CD14-positive monocyte (primary cell): ENCODE measurements around the gene TMEM164. TPM values are rescaled to one million over a fixed set of nuclear protein-coding genes. Genes with fewer than 3 reads are reported as not detected.
A peak's percentile ranks its signal among the peaks of the same experiment; 100 is the strongest.

Experiments used
- DNase-seq, 3 donors: peaks; one replicate each; pipeline ENCODE4 v3.0.0-alpha.2; 2011 to 2022
- H2AFZ ChIP-seq: 2 replicates; pipeline ENCODE4 v1.6.0; 2012; ENCODE audit warnings: mild to moderate bottlenecking, low read depth, low read length, inconsistent platforms; ENCODE audit not compliant: insufficient read depth, poor library complexity, severe bottlenecking
- H3K27ac ChIP-seq, 2 donors: 1 replicate in 1 of 2; 2 replicates in 1 of 2; pipeline ENCODE4 v1.5.1; 2012 to 2013; ENCODE audit warnings: low read length in 2 of 2, control low read depth in 1 of 2, inconsistent platforms in 1 of 2, low read depth in 1 of 2, mild to moderate bottlenecking in 1 of 2
- H3K27me3 ChIP-seq, 2 donors: one replicate each; pipeline versions ENCODE4 v1.6.0 to v1.6.1; 2011 to 2013; ENCODE audit warnings: low read length in 2 of 2; ENCODE audit not compliant: control insufficient read depth in 2 of 2, insufficient read depth in 2 of 2
- H3K36me3 ChIP-seq, 2 donors: replicated peaks in 1 of 2; 1 replicate in 1 of 2; 2 replicates in 1 of 2; pipeline versions ENCODE4 v1.5.1 to v1.6.1; 2012 to 2013; ENCODE audit warnings: low read length in 2 of 2, control low read depth in 1 of 2, inconsistent platforms in 1 of 2, mild to moderate bottlenecking in 1 of 2; ENCODE audit not compliant: insufficient read depth in 2 of 2, control insufficient read depth in 1 of 2
- H3K4me1 ChIP-seq, 2 donors: 1 replicate in 1 of 2; 2 replicates in 1 of 2; pipeline versions ENCODE4 v1.5.1 to v1.6.1; 2012 to 2013; ENCODE audit warnings: low read length in 2 of 2, control low read depth in 1 of 2, inconsistent platforms in 1 of 2, mild to moderate bottlenecking in 1 of 2, moderate library complexity in 1 of 2; ENCODE audit not compliant: insufficient read depth in 2 of 2, control insufficient read depth in 1 of 2
- H3K4me2 ChIP-seq: replicated peaks from 2 replicates; pipeline ENCODE3; 2012; ENCODE audit warnings: low read length, moderate library complexity, mild to moderate bottlenecking; ENCODE audit not compliant: poor library complexity, severe bottlenecking; ENCODE audit errors: extremely low read depth
- H3K4me3 ChIP-seq, 3 experiments: fragments of 200-600 bp in 1 of 3; sonication (generic) in 1 of 3; replicated peaks in 1 of 3; 1 replicate in 2 of 3; 2 replicates in 1 of 3; pipeline ENCODE4 v1.5.1; 2011 to 2013; ENCODE audit warnings: low read length in 3 of 3, mild to moderate bottlenecking in 3 of 3, control low read depth in 2 of 3, low read depth in 2 of 3, inconsistent platforms in 1 of 3, moderate library complexity in 1 of 3
- H3K79me2 ChIP-seq: 2 replicates; pipeline ENCODE4 v1.6.0; 2012; ENCODE audit warnings: mild to moderate bottlenecking, control low read depth, inconsistent platforms, low read length, moderate library complexity; ENCODE audit not compliant: insufficient read depth
- H3K9ac ChIP-seq: 2 replicates; pipeline ENCODE4 v1.6.0; 2017; ENCODE audit warnings: low read length, mild to moderate bottlenecking; ENCODE audit not compliant: insufficient read depth, poor library complexity, severe bottlenecking
- H3K9me3 ChIP-seq, 2 donors: replicated peaks in 1 of 2; 1 replicate in 1 of 2; 2 replicates in 1 of 2; pipeline versions ENCODE4 v1.5.1 to v1.6.1; 2012 to 2013; ENCODE audit warnings: low read length in 2 of 2, control low read depth in 1 of 2; ENCODE audit not compliant: control insufficient read depth in 1 of 2, insufficient read depth in 1 of 2
- H4K20me1 ChIP-seq: 2 replicates; pipeline ENCODE4 v1.6.0; 2012; ENCODE audit warnings: mild to moderate bottlenecking, low read length, control low read depth, moderate library complexity; ENCODE audit not compliant: insufficient read depth
- H3K27ac Mint-ChIP-seq, 7 donors: one replicate each; pipeline ENCODE4 v1.8.0; 2020; ENCODE audit warnings: mild to moderate bottlenecking in 7 of 7, mixed read lengths in 7 of 7, moderate library complexity in 6 of 7, inconsistent platforms in 2 of 7
- H3K27me3 Mint-ChIP-seq, 3 donors: one replicate each; pipeline ENCODE4 v1.8.0; 2021 to 2022; ENCODE audit warnings: low read depth in 3 of 3, mild to moderate bottlenecking in 3 of 3, mixed read lengths in 3 of 3, moderate library complexity in 3 of 3, inconsistent platforms in 1 of 3
- H3K36me3 Mint-ChIP-seq, 2 donors: one replicate each; pipeline ENCODE4 v1.8.0; 2020; ENCODE audit warnings: mixed read lengths in 2 of 2, inconsistent platforms in 1 of 2, mild to moderate bottlenecking in 1 of 2
- H3K4me1 Mint-ChIP-seq: one replicate; pipeline ENCODE4 v1.8.0; 2020; ENCODE audit warnings: mild to moderate bottlenecking, mixed read lengths
- H3K4me3 Mint-ChIP-seq, 2 donors: one replicate each; pipeline ENCODE4 v1.8.0; 2020; ENCODE audit warnings: mild to moderate bottlenecking in 2 of 2, mixed read lengths in 2 of 2, moderate library complexity in 1 of 2
- H3K9me3 Mint-ChIP-seq, 7 donors: one replicate each; pipeline ENCODE4 v1.8.0; 2020 to 2022; ENCODE audit warnings: mixed read lengths in 7 of 7, mild to moderate bottlenecking in 6 of 7, moderate library complexity in 6 of 7, inconsistent platforms in 2 of 7
- WGBS: methylation state at CpG from one replicate; pipeline ENCODE4 v1.1.5; 2013; ENCODE audit warnings: missing lambda C conversion rate; ENCODE audit not compliant: insufficient coverage; 5-methylcytosine and 5-hydroxymethylcytosine counted together
- intact Hi-C, 2 donors: fragments of 100-400 bp; cut with micrococcal nuclease; formaldehyde crosslinking; loops; one replicate each; pipeline versions ENCODE4 v1.15.0 to v1.15.1; 2023
- polyA plus RNA-seq, 3 donors: library from polyadenylated mRNA; depleted of rRNA in 1 of 3; unstranded in 2 of 3; stranded (reverse) in 1 of 3; fragments of 300-500 nt in 2 of 3; fragments of >200 nt in 1 of 3; fragmentation: Illumina TruSeq in 2 of 3; gene quantifications; 1 replicate in 2 of 3; 2 replicates in 1 of 3; pipeline ENCODE4 v1.2.3, GENCODE V29; 2012 to 2021
- TF ChIP-seq, protein P1 (sequence below): fragments of 200-600 bp; IDR thresholded peaks from one replicate; pipeline ENCODE4 v1.8.0; 2022; ENCODE audit warnings: antibody characterized with exemption, mild to moderate bottlenecking

TMEM164 gene
- polyA plus RNA-seq, 3 donors = 5.3 to 39.5 (median 7.3) TPM

GRCh38 chrX:110171442-110171841 is 168.5 kb downstream of the TMEM164 start:
- H2AFZ ChIP-seq = no peak overlapping the region
- H3K9me3 ChIP-seq = no peaks in the 10 kb centered on the region
- no peaks in the 10 kb centered on the region for H3K27me3 ChIP-seq
- peak overlapping the region in 2 of 7 donors; percentile 32 to 48 for H3K27ac Mint-ChIP-seq
- H3K36me3 Mint-ChIP-seq = peaks cover 47 to 55% of the 10 kb centered on the region in 2 donors
- peaks cover 8 to 55% of the 10 kb centered on the region in 2 donors for H3K36me3 ChIP-seq
- intact Hi-C loops = loop anchor here in 1 of 2 donors (10.0 kb wide), 1 partner anchor 103 kb away; no protein-coding TSS in a partner anchor
- peaks cover 0 to 3% (median 0%) of the 10 kb centered on the region in 7 donors for H3K9me3 Mint-ChIP-seq
- peaks cover 34% of the 10 kb centered on the region for H3K4me1 Mint-ChIP-seq
- no CpG with 5 or more reads among the region's 5 CpGs for WGBS
- H3K79me2 ChIP-seq = no peaks in the 10 kb centered on the region
- H4K20me1 ChIP-seq = peaks cover 60% of the 10 kb centered on the region
- no peak overlapping the region for H3K4me3 ChIP-seq
- no peak overlapping the region for H3K4me2 ChIP-seq
- peak overlapping the region in 1 of 2 donors; percentile 24 for H3K27ac ChIP-seq
- TF ChIP-seq, protein P1, sequence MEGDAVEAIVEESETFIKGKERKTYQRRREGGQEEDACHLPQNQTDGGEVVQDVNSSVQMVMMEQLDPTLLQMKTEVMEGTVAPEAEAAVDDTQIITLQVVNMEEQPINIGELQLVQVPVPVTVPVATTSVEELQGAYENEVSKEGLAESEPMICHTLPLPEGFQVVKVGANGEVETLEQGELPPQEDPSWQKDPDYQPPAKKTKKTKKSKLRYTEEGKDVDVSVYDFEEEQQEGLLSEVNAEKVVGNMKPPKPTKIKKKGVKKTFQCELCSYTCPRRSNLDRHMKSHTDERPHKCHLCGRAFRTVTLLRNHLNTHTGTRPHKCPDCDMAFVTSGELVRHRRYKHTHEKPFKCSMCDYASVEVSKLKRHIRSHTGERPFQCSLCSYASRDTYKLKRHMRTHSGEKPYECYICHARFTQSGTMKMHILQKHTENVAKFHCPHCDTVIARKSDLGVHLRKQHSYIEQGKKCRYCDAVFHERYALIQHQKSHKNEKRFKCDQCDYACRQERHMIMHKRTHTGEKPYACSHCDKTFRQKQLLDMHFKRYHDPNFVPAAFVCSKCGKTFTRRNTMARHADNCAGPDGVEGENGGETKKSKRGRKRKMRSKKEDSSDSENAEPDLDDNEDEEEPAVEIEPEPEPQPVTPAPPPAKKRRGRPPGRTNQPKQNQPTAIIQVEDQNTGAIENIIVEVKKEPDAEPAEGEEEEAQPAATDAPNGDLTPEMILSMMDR = no peak
- H3K9ac ChIP-seq = no peak overlapping the region
- H3K27me3 Mint-ChIP-seq = peaks cover 0 to 3% (median 2%) of the 10 kb centered on the region in 3 donors
- H3K4me3 Mint-ChIP-seq = no peak overlapping the region
- DNase-seq = no peak
- peaks cover 10 to 12% of the 10 kb centered on the region in 2 donors for H3K4me1 ChIP-seq

- no peak overlapping the region for H3K4me3 Mint-ChIP-seq
- Histone ChIP-seq H3K27ac (peak overlapping the region in 1 of 2 donors; percentile 11), H3K9ac (no peak overlapping the region), H3K4me3 (no peak overlapping the region), H3K27me3 (no peaks in the 10 kb centered on the region), H2AFZ (no peak overlapping the region), H3K36me3 (peaks cover 8 to 62% of the 10 kb centered on the region in 2 donors), H3K9me3 (no peaks in the 10 kb centered on the region), H3K4me1 (peaks cover 10 to 12% of the 10 kb centered on the region in 2 donors), H3K79me2 (no peaks in the 10 kb centered on the region), H4K20me1 (peaks cover 62% of the 10 kb centered on the region), H3K4me2 (no peak overlapping the region)
- peaks cover 0 to 4% (median 2%) of the 10 kb centered on the region in 3 donors for H3K27me3 Mint-ChIP-seq
- H3K27ac Mint-ChIP-seq = peak overlapping the region in 3 of 7 donors; percentile 63 to 79 (median 67)
- WGBS = 0% methylated on average over 2 of the region's 10 CpGs
- intact Hi-C loops = loop anchor here in 1 of 2 donors (10.0 kb wide), 1 partner anchor 103 kb away; no protein-coding TSS in a partner anchor
- H3K36me3 Mint-ChIP-seq = peaks cover 53 to 56% of the 10 kb centered on the region in 2 donors
- TF ChIP-seq, protein P1 = no peak
- H3K9me3 Mint-ChIP-seq = peaks cover 0 to 3% (median 0%) of the 10 kb centered on the region in 7 donors
- H3K4me1 Mint-ChIP-seq = peaks cover 34% of the 10 kb centered on the region
- peak in 1 of 3 donors; percentile 7 for DNase-seq
Observed at GRCh38 chrX:110172215-110172614, 169.3 kb downstream of the TMEM164 start.
